Measurements from ENCODE around the gene TMEM161B. TPM values are rescaled to one million over a fixed set of nuclear protein-coding genes. Genes with fewer than 3 reads are reported as not detected.

The TMEM161B gene
- total and polyA plus RNA-seq, 2 donors from 2014 or later: 8.9 to 21.1 TPM

DNA sequence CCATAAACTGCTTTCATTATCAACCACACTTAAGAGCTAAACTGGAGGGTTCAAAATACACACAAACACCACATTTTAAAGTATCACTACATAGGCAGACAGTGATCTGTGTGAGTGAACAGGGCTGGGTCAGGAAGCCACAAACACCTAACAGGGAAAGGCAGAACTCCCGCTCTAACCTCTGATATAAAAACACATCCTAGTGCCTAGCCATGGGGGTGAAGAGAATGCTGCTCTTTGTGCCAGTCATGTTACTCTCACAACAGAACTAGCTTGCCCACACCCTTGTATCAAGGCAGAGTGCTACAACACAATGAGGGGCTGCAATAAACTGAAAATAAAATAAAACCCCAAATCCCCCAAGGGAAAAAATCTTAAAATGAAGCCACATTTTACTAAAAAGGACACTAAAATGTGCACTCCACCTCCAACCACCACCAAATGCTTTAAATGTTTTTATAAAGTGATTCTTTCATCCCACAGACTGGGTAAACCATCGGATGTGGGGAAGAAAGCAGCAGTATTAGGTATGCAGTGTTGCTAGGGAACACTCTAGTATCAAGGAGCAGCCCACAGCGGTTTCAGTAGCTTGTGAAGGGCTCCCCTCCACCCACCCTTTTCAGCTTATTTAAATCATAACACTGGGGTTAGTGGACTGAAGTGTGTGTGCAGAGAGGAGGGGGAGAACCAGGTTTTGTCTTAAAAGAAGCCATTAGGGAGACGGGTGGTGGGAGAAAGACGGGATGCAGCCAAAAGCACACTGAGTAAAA lies 64.5 kb downstream of the TMEM161B start:
- no peak overlapping the region for H3K4me3 ChIP-seq (ENCODE audit: low read length in 3 of 3)
- TF ChIP-seq, protein P1, sequence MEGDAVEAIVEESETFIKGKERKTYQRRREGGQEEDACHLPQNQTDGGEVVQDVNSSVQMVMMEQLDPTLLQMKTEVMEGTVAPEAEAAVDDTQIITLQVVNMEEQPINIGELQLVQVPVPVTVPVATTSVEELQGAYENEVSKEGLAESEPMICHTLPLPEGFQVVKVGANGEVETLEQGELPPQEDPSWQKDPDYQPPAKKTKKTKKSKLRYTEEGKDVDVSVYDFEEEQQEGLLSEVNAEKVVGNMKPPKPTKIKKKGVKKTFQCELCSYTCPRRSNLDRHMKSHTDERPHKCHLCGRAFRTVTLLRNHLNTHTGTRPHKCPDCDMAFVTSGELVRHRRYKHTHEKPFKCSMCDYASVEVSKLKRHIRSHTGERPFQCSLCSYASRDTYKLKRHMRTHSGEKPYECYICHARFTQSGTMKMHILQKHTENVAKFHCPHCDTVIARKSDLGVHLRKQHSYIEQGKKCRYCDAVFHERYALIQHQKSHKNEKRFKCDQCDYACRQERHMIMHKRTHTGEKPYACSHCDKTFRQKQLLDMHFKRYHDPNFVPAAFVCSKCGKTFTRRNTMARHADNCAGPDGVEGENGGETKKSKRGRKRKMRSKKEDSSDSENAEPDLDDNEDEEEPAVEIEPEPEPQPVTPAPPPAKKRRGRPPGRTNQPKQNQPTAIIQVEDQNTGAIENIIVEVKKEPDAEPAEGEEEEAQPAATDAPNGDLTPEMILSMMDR (IDR thresholded peaks at IDR 0.05; ENCODE audit: borderline replicate concordance, extremely low read depth, insufficient read depth): no peak
- peaks cover 2 to 14% (median 11%) of the 10 kb centered on the region in 3 donors for H3K36me3 ChIP-seq (ENCODE audit: control insufficient read depth in 2 of 3, insufficient read depth in 3 of 3, low read length in 3 of 3)
- H3K27me3 ChIP-seq (ENCODE audit: control insufficient read depth, insufficient read depth, low read length): no peaks in the 10 kb centered on the region
- no peak overlapping the region for H3K27ac ChIP-seq (ENCODE audit: low read depth in 2 of 2, low read length in 2 of 2)
- H3K9ac ChIP-seq (ENCODE audit: low read length in 3 of 3): no peak overlapping the region
- FAIRE-seq (no peak), DNase-seq (peak in 1 of 5 donors; percentile 1)
- no peaks in the 10 kb centered on the region for H3K9me3 ChIP-seq (ENCODE audit: control insufficient read depth in 2 of 3, insufficient read depth in 1 of 3, low read length in 3 of 3)
- H3K4me1 ChIP-seq (ENCODE audit: control insufficient read depth in 2 of 3, insufficient read depth in 2 of 3, low read depth in 1 of 3, low read length in 3 of 3): no peaks in the 10 kb centered on the region
- intact Hi-C loops (cut with DNase I): no loop called here

DNA sequence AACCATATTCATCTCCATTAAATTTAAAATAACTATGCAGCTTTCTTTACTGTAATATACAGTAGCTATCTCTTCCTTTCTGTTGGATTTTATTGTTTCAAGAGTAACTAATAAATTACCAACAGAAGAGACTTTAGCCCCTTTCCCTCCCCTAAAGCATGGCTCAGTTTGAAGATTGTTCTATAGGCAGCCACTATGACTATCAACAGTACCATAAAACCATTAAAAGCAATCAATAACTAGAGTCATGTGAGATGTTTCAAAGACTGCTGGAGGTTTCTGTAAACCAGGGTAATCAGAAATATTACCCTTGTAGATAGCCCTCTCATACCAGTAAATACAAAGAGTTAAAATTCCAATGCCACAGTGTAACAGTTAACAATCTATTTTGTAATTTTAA lies 73.0 kb downstream of the TMEM161B start:
- DNase-seq (no peak), FAIRE-seq (no peak)
- intact Hi-C loops (cut with DNase I): no loop called here
- Histone ChIP-seq H3K9ac (ENCODE audit: low read length in 3 of 3) (no peak overlapping the region), H3K36me3 (ENCODE audit: control insufficient read depth in 2 of 3, insufficient read depth in 3 of 3, low read length in 3 of 3) (peaks cover 6 to 10% (median 6%) of the 10 kb centered on the region in 3 donors), H3K4me3 (ENCODE audit: low read length in 3 of 3) (no peak overlapping the region), H3K9me3 (ENCODE audit: control insufficient read depth in 2 of 3, insufficient read depth in 1 of 3, low read length in 3 of 3) (no peaks in the 10 kb centered on the region), H3K4me1 (ENCODE audit: control insufficient read depth in 2 of 3, insufficient read depth in 2 of 3, low read depth in 1 of 3, low read length in 3 of 3) (no peaks in the 10 kb centered on the region), H3K27me3 (ENCODE audit: control insufficient read depth, insufficient read depth, low read length) (no peaks in the 10 kb centered on the region), H3K27ac (ENCODE audit: low read depth in 2 of 2, low read length in 2 of 2) (no peak overlapping the region)
- TF ChIP-seq, protein P1 (IDR thresholded peaks at IDR 0.05; ENCODE audit: borderline replicate concordance, extremely low read depth, insufficient read depth): no peak

GRCh38 chr5:88193896-88194295 lies 74.7 kb downstream of the TMEM161B start:
- FAIRE-seq: no peak
- peaks cover 0 to 12% (median 3%) of the 10 kb centered on the region in 3 donors for H3K9me3 ChIP-seq (ENCODE audit: control insufficient read depth in 2 of 3, insufficient read depth in 1 of 3, low read length in 3 of 3)
- H3K27ac ChIP-seq (ENCODE audit: low read depth in 2 of 2, low read length in 2 of 2): no peak overlapping the region
- no peaks in the 10 kb centered on the region for H3K4me1 ChIP-seq (ENCODE audit: control insufficient read depth in 2 of 3, insufficient read depth in 2 of 3, low read depth in 1 of 3, low read length in 3 of 3)
- peaks cover 0 to 6% (median 4%) of the 10 kb centered on the region in 3 donors for H3K36me3 ChIP-seq (ENCODE audit: control insufficient read depth in 2 of 3, insufficient read depth in 3 of 3, low read length in 3 of 3)
- no peak for DNase-seq
- intact Hi-C loops (cut with DNase I): no loop called here
- TF ChIP-seq, protein P1 (IDR thresholded peaks at IDR 0.05; ENCODE audit: borderline replicate concordance, extremely low read depth, insufficient read depth): no peak
- H3K27me3 ChIP-seq (ENCODE audit: control insufficient read depth, insufficient read depth, low read length): no peaks in the 10 kb centered on the region
- H3K4me3 ChIP-seq (ENCODE audit: low read length in 3 of 3): no peak overlapping the region
- no peak overlapping the region for H3K9ac ChIP-seq (ENCODE audit: low read length in 3 of 3)
